Adrenal gland (tissue), 5 donors: ENCODE data around the gene BRMS1.

ENCODE experiments used
- POLR2A ChIP-seq, 2 donors: fragments of 450-650 bp; IDR thresholded peaks; one replicate each; pipeline ENCODE4 v1.6.1; 2017; ENCODE audit warnings: antibody characterized with exemption in 2 of 2, mild to moderate bottlenecking in 2 of 2, moderate library complexity in 1 of 2
- TF ChIP-seq, protein P1 (sequence below), 6 experiments: fragments of 450-650 bp in 4 of 6; fragments of 200-600 bp in 2 of 6; sonication (generic) in 1 of 6; IDR thresholded peaks; 1 replicate in 5 of 6; 2 replicates in 1 of 6; pipeline versions ENCODE4 v1.5.1 to v1.8.0; 2016 to 2021; ENCODE audit warnings: antibody characterized with exemption in 6 of 6, mild to moderate bottlenecking in 2 of 6, moderate library complexity in 1 of 6
- donor health status: DM: no; HTN: no; CAD: no.

DNA sequence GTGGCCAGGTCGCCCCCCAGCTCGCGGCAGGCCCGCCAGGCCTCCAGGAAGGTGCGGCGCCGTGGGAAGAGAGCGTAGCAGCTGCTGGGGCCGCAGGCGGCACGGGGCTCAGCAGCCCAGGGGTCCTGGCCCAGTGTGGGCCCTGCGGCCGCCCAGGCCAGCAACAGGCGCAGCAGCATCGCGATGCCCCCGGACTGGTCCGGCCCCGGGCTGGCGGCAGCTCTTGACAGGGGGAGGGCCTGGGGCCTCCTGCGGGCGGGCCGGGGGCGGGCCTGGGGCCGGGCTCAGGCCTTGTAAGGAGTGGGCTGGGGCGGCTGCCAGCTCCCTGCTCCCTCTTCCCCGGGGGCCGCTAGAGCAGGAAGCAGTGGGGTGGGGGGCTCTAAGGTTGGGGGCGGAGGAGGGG is 28.1 kb downstream of the BRMS1 start, which contains the start of gene CD248:
- TF ChIP-seq POLR2A (IDR thresholded peaks at IDR 0.05) = no peak
- TF ChIP-seq, protein P1, sequence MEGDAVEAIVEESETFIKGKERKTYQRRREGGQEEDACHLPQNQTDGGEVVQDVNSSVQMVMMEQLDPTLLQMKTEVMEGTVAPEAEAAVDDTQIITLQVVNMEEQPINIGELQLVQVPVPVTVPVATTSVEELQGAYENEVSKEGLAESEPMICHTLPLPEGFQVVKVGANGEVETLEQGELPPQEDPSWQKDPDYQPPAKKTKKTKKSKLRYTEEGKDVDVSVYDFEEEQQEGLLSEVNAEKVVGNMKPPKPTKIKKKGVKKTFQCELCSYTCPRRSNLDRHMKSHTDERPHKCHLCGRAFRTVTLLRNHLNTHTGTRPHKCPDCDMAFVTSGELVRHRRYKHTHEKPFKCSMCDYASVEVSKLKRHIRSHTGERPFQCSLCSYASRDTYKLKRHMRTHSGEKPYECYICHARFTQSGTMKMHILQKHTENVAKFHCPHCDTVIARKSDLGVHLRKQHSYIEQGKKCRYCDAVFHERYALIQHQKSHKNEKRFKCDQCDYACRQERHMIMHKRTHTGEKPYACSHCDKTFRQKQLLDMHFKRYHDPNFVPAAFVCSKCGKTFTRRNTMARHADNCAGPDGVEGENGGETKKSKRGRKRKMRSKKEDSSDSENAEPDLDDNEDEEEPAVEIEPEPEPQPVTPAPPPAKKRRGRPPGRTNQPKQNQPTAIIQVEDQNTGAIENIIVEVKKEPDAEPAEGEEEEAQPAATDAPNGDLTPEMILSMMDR (IDR thresholded peaks at IDR 0.05) = no peak
